ENCODE results near the gene PLGLB2.
"Not testable (repeated sequence)": the region's sequence is repeated elsewhere in the genome, so short reads cannot be mapped to it uniquely, and the experiment has no call there.

The PLGLB2 gene

DNA sequence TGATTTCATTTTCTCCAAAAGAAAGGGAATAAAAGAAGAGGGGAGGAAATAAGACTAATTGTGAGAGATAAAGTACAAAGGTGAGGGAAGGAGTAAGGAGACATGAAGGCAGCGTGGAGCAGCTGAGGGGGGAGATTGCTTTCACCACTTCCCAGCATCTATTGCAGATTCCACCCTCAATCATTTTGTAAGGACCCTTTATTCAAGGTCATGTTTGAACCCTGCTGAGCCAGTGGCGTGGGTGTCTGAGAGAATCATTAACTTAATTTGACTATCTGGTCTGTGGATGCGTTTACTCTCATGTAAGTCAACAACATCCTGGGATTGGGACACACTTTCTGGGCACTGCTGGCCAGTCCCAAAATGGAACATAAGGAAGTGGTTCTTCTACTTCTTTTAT lies at the start of gene PLGLB2:
TSS of gene PLGLB2 (plus strand) at position 297 of the 400 bp plus-strand sequence. CDS start at position 364, 67 bp downstream.
- DNase-seq (ENCODE audit: low spot score) = not testable (repeated sequence)

DNA sequence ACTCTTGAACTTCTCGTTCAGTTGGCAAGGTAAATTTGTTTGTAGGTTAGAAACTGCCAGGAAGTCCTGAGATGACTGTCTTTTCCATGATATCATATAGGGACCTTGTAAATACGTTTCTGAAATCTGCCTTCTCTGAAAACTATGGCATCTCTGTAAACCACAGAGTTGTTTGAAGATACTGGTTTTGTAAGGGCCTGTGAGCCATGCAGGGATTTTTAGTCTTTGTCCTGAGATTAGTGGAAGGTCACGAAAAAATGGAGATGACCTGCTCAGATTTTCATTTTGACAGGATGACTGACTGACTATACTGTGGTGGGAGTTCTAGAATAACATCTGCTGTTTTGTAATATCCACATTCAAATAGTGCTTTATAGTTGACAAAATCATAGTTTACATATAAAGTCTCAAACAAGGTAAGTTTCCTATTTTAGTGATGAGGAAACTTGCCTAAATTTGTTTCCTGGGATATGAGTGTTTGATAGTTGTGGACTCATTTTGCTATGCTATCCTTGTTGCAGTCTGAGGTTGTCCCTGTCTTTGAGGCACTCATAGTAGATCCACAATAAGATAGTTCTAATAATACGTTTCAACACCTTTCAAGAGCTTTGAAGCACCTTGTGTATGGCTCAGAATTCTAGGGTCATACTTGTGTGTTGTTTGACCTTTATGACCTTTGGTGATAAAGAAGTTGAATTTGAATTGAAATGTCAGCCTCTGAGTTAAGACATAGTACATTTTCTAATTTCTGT lies 43.1 kb upstream of the PLGLB2 start:
- DNase-seq (ENCODE audit: low spot score) = not testable (repeated sequence)

DNA sequence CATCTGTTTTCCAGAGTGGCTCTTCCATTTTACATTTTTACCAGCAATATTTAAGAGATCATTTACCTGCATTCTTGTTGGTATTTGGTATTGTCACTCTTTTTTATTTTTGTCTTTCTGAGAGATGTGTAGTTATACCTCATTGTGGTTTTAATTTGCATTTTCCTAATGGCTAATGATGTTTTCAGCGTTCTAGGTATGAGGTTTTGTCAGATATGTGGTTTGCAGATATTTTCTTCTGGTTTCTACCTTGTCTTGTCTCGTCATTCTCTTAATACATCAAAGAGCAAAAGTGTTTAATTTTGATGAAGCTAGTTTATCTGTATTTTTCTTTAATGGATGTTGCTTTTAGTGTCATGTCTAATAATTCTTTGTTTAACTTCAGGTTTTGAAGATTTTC lies 39.5 kb upstream of the PLGLB2 start:
- not testable (repeated sequence) for DNase-seq (ENCODE audit: low spot score)

DNA sequence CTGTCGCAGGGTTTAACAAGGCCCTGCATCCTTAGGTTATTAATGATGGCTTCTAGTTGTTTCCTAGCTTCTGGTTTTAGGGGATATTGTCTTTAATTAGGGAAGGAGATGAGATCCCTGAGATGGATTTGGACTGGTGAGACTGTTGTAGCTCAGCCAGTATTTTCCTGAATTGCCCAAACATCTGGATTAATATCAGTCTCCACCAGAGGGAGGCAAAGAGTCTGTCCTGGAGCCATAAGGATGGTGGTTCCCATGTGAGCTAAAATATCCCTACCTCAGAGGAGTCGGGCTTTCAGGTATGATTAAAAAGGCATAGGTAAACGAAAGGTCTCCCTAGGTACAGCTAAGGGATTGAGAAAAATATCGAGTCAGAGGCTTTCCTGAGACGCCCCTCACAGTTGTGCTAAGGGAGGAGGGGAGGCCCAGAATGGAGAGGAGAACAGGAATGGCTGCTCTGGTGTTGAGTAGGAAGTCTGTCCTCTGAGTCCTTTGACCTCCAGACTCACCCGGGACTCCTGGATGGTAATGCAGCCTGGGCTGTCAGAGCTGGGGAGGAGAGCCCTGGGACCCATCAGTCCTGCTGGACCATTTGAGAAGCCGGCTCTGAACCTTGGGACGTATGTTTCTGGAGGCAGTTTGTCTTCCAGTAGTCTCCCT lies 19.8 kb upstream of the PLGLB2 start:
- DNase-seq (ENCODE audit: low spot score) = not testable (repeated sequence)

DNA sequence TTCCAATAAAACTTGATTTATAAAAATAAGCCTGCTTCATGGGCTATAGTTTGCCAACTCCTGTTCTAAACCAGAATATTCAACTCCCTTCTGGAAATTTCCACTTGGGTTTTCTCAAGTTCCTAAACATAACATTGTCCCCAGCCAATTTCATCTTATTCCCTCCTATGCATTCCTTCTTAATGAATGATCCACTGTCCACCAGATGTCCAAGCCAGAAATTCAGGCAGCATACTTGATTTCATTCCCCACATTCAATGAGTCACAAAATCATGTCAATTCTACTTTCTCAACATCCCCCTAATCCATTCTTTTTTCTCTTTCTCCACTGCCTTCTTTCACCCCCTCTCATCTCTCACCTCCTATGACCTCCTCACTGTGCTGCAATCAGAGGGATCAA lies 7.0 kb upstream of the PLGLB2 start:
- DNase-seq (ENCODE audit: low spot score) = not testable (repeated sequence)

DNA sequence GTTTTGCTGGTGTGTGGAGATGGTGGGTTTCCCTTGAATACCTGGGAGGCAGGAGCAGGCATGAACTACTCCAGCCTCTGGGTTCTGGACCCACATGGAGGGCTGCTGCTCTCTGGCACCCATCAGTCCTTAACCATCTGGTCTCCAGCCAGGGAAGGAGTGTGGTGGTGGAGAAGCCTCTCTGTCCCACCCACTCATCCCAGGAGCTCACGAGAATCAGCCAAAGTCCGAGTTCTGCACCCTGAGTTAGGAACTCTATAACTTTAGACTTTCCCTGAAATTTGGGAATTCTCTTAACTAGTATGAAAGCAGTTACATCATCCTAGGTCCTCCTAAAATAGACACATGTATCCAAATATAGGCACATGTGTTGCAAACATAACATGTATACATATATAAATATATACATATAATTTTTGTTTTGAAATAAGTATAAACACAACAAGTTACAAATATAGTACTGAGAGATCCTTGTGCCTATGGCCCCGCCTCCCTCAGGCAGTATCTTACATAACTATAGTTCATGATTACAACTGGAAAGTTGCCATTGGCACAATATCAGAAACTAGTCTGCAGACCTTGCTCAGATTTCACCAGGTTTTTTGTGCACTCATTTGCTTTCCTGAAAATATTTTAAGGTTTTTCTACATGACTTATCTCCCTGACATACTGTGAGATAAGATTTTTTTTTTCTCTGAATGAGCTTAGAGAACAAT lies 5.3 kb upstream of the PLGLB2 start:
- not testable (repeated sequence) for DNase-seq (ENCODE audit: low spot score)

DNA sequence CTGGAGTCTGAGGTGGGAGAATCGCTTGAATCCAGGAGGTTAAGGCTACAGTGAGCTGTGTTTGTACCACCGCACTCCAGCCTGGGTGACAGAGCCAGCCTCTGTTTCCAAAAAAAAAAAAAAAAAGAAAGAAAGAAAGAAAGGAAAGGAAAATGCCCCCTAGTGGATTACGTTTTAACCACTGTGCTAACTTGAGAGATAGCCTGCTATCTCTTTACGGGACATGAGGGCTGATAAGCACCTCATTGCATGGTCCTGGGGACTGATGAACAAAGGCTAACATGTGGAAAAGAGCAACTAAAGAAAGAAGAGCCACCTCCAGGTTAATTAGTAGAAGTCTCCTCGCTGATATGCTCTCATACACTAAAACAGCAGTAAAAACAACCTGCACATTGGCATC lies 4.2 kb upstream of the PLGLB2 start:
- DNase-seq (ENCODE audit: low spot score) = not testable (repeated sequence)

DNA sequence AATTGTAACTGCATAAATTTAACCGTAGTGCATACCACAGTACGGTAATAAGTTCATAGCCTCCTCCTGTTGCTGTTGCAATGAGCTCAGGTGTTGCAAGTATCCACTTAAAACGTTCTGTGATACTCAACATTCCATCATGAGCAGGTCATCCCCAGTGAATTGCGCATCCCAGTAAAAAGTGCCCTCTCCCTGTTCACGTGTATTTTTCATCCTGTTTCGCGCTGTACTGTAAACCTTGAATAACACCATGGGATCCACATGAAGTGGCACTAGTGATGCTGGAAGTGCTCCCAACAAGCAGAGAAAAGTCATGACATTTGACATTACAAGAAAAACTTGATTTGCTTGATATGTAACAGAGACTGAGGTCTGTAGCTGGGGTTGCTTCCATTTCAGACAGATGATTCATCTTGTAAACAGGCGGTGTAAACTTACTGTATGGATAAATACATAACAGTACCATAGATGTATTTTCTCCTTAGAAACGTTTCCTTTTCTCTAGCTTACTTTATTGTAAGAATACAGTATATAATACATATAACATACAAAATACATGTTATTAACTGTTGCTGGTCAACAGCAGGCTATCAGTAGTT lies 2.4 kb upstream of the PLGLB2 start:
- not testable (repeated sequence) for DNase-seq (ENCODE audit: low spot score)

DNA sequence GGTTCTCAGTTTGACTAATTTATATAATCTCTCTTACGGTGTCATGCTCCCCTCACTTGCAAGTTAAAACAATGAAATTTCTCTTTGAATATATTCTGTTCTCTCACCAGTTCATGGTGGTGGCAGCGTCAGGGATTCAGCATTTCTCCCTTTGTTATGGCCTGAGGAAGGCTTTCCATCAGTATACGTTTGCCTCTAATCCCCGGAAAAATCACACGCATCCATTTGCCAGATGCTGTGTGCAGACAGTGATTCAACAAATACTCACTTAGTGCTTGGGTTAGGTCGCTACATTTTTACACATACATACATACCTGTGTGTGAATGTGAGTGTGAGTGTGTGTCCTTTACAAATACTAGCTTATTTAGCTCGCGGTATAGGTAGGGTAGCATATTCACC lies 637 bp downstream of the PLGLB2 start:
- not testable (repeated sequence) for DNase-seq (ENCODE audit: low spot score)

DNA sequence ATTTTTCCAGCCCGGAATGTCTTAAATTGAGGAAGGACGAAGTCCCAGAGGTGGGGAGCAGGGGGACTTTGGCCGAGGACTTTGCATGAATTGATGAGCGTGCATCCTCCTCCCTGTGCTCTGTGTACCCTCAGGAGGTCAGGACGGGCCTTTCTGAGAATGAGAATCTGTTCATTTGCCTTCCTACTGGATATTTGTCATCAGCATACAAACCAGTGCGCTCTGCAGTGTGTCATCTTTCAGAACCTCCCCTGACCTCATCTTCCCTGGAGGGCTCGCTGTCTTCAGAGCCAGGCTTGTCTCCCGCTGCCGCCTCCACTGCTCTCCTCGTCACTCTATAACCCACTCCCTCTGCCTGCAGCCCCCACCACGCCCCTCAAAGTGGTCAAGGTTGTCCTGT lies 2.7 kb downstream of the PLGLB2 start:
- not testable (repeated sequence) for DNase-seq (ENCODE audit: low spot score)

DNA sequence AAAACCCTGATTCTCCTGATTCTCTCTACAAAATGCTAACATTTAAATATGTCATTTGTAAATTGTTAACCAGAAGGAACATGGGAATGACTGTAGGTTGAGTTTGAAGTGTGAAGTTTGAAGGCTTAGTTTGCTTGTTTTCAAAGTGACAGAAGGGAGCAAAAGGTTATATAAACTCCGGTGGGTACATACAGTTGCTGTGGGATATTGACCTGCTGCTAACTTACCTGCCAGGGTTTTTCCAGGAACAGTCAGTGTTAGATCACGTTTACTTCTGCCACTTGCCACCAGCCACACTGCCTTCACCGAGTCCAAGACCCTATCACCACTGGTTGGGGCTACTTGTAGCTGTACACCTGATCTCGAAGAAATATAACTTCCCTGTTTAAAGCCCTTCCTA lies 6.9 kb downstream of the PLGLB2 start:
- DNase-seq (ENCODE audit: low spot score) = not testable (repeated sequence)
